GM12875 (cell line): ENCODE measurements around the gene ZPR1.

Experiments
- H3K4me3 ChIP-seq: one replicate; pipeline ENCODE4 v1.5.1; 2011; ENCODE audit warnings: low read depth, low read length, control low read depth
- CTCF ChIP-seq: IDR thresholded peaks from 2 replicates; pipeline ENCODE4 v1.5.1; 2011; ENCODE audit warnings: low read depth, mild to moderate bottlenecking, control low read depth, inconsistent platforms, low read length, moderate library complexity, borderline replicate concordance; ENCODE audit not compliant: insufficient read depth

ZPR1 gene

GRCh38 chr11:116724813-116725212 is 63.0 kb downstream of the ZPR1 start:
- H3K4me3 ChIP-seq: no peak overlapping the region
- no peak for TF ChIP-seq CTCF
